Measurements from ENCODE around the gene PAFAH1B1. TPM values are rescaled to one million over a fixed set of nuclear protein-coding genes. Genes with fewer than 3 reads are reported as not detected.
"Not testable (repeated sequence)": the region's sequence is repeated elsewhere in the genome, so short reads cannot be mapped to it uniquely, and the experiment has no call there.

PAFAH1B1 gene
- total RNA-seq, 2 donors from 2014 or later: 168 to 182 TPM

DNA sequence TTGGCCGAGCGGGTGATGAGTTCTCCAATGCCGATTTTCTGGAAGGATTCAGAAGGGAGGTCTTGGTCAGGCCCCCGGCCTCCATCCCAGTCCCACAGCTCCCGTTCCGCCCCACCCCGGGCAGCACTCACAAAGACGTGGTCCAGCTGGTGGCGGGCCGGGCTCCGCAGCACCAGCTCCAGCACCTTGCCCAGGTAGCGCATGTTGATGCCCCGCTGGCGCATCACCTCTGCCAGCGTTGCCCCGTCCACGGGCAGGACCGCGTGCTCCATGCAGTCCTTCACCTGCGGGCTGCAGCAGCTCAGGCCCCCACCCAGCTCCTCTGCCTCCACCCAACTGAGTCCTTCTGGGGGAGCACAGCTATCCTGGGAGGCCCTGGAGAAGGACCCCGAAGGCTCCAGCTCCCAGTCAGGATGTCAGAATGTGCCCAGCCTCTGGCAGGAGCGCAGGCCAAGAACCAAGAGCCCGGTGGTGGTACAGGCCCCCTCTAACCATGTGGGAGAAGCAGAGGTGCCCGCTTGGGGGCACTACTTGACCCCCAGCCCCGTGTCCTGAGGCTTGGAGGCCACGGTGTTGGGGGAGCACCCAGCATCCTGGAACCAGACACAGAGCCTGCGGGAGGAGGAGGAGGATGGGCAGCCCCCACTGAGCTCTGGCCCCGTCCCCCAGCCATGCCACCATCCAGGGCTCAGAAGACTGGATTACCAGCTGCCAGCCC, 101.9 kb downstream of the PAFAH1B1 start:
- Mint-ChIP-seq H3K27ac (no peak overlapping the region), H3K36me3 (ENCODE audit: low read depth) (peaks cover 41% of the 10 kb centered on the region), H3K9me3 (no peaks in the 10 kb centered on the region), H3K4me1 (no peaks in the 10 kb centered on the region), H3K4me3 (no peak overlapping the region), H3K27me3 (no peaks in the 10 kb centered on the region)
- ATAC-seq (replicated peaks): no peak

DNA sequence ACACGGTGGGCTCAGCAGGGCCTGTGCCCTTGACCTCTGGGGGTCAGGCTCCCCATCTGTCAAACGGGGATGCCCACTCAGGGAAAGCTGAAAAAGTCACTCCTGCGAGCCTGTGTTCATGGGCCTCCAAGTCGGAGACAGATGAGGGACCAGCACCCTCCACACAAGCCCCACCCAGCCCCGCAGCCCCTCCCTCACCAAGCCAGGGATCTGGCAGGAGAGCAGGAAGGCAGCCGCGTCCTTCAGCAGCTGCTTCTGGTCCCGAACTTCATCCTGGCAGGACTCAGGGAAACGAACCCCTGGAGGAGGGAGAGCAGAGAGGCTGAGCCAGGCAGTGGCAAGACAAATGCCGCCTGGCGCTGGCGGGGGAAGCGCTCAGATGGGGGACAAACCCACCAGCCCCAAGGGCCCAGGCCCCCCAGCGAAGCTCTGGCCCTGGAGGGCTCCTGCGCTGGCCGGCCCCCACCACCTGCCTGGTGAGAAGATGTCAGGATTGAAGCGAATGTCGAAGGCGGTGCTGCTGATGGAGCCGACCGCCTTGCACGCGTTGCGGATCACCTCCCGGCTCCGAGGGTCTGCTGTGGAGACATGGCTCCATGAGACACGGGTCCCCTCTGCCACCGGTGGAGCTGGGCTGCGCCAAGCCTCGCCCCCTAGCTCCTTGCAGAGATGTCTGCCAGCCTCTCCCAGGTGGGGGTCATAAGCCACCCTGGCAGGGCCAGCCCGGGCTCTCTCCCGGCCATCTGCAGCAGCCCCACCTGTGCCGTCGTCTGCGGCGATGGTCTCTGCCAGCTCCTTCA, 102.7 kb downstream of the PAFAH1B1 start:
- Mint-ChIP-seq H3K27ac (no peak overlapping the region), H3K36me3 (ENCODE audit: low read depth) (peaks cover 49% of the 10 kb centered on the region), H3K4me1 (no peaks in the 10 kb centered on the region), H3K9me3 (no peaks in the 10 kb centered on the region), H3K4me3 (no peak overlapping the region), H3K27me3 (no peaks in the 10 kb centered on the region)
- no peak for ATAC-seq (replicated peaks)

DNA sequence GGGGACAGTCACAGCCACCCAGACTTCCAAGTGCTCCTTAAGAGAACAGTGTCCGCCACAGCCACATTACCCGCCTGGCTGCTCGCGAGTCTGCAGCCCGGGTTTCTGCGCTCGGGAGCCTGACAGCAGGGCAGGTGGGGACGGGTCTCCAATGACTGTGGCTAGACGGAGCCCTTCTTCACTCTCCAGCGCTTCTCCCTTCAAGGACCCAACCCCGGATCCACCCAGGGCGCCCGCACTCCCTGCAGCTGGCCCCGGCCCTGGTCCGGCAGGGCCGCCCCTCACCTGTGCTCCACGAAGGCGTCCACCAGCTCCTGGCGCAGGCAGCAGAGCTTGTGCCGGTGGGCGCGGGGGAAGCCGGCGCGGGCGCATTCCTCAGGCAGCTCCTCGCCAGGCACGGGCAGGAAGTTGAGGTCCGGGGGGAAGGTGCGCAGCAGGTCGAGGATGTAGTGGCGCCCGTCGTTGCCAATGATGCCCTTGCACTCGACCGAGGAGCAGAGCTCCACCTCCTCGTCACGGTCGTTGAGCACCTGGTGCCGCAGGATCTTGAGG, 104.2 kb downstream of the PAFAH1B1 start:
- H3K27me3 Mint-ChIP-seq: no peaks in the 10 kb centered on the region
- H3K9me3 Mint-ChIP-seq: no peaks in the 10 kb centered on the region

DNA sequence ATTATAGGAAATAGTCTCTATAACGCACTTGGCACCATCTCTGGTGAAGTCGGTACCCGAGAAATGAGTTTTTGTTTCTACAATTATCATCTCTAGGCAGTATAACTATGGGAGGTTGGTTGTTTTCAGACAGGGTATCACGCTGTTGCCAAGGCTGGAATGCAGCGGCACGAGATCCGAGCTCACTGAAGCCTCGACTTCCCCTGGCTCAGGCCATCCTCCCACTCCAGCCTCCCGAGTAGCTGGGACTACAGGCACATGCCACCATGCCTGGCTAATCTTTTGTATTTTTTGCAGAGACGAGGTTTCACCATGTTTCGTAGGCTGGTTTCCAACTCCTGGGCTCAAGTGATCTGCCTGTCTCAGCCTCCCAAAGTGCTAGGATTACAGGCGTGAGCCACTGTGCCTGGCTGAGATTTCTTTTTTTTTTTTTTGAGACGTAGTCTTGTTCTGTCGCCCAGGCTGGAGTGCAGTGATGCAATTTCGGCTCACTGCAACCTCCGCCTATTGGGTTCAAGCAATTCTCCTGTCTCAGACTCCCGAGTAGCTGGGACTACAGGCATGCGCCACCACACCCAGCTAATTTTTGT, 105.9 kb downstream of the PAFAH1B1 start:
- not testable (repeated sequence) for ATAC-seq (replicated peaks)

More for the DNA sequence above, 104.2 kb downstream of the PAFAH1B1 start:
- Mint-ChIP-seq H3K4me3 (no peak overlapping the region), H3K36me3 (ENCODE audit: low read depth) (peaks cover 62% of the 10 kb centered on the region), H3K27ac (no peak overlapping the region), H3K4me1 (no peaks in the 10 kb centered on the region)
- no peak for ATAC-seq (replicated peaks)

DNA sequence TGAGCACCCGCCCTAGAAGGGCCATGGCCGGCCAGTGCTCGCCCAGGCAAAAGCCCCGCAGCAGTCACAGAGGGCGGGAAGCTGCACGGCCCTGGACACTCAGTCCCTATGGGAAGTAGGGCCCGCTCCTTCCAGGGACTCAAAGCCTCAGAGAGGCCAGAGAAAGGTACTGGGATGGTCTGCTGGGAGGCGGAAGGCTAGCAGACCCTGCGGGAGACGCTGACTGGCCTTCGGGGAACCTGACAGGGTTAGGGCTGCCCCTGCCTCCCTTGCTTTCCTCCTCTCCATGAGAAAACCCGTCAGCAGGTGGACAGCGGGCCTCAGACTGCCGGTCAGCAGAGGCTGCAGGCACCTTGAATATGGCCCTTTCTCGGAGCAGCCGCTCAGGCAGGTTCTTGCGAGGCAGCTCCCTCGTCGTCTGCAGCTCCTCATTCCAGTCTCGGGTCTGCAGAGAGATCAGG, 106.6 kb downstream of the PAFAH1B1 start:
- H3K36me3 Mint-ChIP-seq (ENCODE audit: low read depth): peaks cover 68% of the 10 kb centered on the region
- no peak overlapping the region for H3K4me3 Mint-ChIP-seq
- H3K4me1 Mint-ChIP-seq: no peaks in the 10 kb centered on the region
- no peaks in the 10 kb centered on the region for H3K9me3 Mint-ChIP-seq
- no peaks in the 10 kb centered on the region for H3K27me3 Mint-ChIP-seq
- H3K27ac Mint-ChIP-seq: no peak overlapping the region
- no peak for ATAC-seq (replicated peaks)

More for the DNA sequence above, 105.9 kb downstream of the PAFAH1B1 start:
- not testable (repeated sequence) for H3K27me3 Mint-ChIP-seq, H3K4me1 Mint-ChIP-seq, H3K4me3 Mint-ChIP-seq, H3K27ac Mint-ChIP-seq, H3K9me3 Mint-ChIP-seq
- H3K36me3 Mint-ChIP-seq (ENCODE audit: low read depth): peaks cover 61% of the 10 kb centered on the region

DNA sequence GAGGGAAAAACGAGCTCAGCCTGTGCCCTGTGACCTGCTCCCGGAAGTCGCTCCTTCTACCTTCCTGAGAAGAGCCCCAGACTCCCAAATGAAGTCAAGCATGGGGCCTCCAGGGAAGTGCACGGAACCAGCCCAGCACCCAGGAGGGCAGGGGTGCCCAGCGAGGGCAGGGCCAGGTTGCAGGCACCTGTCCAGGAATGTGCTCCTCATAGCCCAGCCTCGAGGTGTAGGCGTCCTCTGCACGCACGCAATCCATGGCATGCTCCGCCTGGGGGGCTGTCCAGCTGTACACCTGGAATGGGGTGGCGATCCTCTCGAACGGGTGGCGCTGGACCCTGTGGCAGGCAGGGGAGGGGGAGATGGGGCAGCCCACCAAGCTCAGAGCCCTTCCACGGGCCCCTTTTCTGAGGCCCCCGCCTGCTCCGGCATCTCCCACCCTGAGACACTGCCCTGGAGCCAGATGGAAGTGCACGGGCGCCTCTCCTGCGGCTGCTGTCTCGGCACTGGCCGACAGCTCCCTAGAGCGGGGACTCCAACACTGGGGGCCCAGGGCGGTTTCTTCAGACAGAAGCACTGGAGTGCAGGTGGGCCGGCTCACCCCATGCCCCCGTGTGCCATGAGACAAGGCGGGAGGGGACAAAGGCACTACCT, 107.2 kb downstream of the PAFAH1B1 start:
- H3K4me3 Mint-ChIP-seq: no peak overlapping the region
- peaks cover 74% of the 10 kb centered on the region for H3K36me3 Mint-ChIP-seq (ENCODE audit: low read depth)
- no peaks in the 10 kb centered on the region for H3K9me3 Mint-ChIP-seq
- H3K27me3 Mint-ChIP-seq: no peaks in the 10 kb centered on the region
- no peak for ATAC-seq (replicated peaks)
- no peaks in the 10 kb centered on the region for H3K4me1 Mint-ChIP-seq
- no peak overlapping the region for H3K27ac Mint-ChIP-seq

DNA sequence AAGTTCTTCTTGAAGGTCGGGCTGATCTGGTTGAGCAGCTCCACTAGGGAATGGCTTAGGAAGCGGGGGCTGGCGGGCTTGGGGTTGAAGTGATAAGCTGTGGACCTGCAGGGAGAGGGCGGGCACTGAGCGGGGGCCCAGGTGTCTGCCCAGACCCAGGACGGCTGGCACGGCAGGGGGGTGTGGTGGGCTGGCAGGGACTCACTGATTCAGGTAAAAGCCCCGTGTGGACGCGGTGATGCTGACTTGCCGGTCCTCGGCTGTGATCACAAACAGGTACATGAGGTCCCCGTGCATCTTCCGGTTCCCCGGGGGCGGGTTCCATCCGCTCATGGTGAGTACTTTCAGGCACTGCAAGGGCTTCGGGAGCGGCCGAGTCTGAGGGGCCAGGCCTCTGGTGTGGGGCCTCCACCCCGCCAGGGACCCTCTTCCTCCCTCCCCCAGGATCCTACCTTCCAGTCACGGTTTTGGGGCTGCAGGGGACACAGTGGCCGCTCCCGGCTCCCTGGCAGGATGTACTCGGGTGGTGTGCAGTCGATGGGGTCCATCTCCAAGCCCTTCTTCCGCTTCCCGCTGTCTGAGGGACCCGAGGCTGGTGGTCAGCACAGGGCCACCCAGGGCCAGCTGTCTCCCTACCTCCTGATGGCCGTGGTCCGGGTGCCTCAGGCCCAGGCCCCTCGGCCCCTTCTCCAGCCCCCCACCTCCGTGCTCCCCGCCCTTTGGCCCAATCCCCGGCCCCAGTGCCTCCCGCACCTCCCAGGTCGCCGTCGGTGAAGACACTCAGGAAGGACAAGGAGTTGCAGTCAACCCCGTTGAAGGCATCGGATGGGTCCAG, 107.9 kb downstream of the PAFAH1B1 start:
- Mint-ChIP-seq H3K4me3 (no peak overlapping the region), H3K27ac (no peak overlapping the region), H3K27me3 (no peaks in the 10 kb centered on the region), H3K9me3 (no peaks in the 10 kb centered on the region), H3K36me3 (ENCODE audit: low read depth) (peaks cover 75% of the 10 kb centered on the region), H3K4me1 (no peaks in the 10 kb centered on the region)
- no peak for ATAC-seq (replicated peaks)

DNA sequence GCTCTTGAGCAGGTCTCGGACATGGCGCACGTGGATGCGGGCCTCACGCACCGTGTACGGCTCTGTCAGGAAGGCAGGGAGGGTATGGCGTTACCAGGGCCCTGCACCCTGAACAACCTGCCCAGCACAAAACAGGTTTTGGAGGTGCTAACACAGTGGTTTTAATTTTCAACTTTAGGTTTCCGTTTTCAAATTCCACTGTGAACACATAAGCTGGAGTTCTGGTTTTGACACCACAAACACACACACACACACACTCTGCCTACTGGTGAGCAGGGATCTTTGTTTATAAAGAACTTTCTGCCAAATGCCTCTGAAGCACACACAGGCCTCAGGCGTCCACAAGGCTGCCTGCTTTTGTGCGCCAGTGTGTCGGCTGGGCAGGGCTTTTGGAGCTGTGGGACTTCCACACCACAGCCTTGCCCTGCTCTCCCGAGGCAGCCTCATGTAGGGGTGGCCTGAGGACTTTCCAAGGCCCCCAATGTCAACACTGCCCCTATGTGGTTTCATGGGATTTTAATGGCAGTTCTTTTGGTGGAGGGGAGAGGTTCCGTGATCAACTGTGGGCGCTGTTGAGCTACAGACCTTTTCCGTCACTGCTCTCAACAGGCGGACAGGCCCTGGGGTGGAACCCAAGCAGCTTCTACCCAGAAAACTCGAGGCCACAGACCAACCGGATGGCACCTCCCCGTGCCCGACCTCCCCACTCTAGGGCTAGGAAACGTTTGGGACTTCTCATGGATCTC, 108.7 kb downstream of the PAFAH1B1 start:
- Mint-ChIP-seq H3K9me3 (no peaks in the 10 kb centered on the region), H3K4me1 (no peaks in the 10 kb centered on the region), H3K36me3 (ENCODE audit: low read depth) (peaks cover 69% of the 10 kb centered on the region), H3K27ac (no peak overlapping the region), H3K27me3 (no peaks in the 10 kb centered on the region), H3K4me3 (no peak overlapping the region)
- no peak for ATAC-seq (replicated peaks)

DNA sequence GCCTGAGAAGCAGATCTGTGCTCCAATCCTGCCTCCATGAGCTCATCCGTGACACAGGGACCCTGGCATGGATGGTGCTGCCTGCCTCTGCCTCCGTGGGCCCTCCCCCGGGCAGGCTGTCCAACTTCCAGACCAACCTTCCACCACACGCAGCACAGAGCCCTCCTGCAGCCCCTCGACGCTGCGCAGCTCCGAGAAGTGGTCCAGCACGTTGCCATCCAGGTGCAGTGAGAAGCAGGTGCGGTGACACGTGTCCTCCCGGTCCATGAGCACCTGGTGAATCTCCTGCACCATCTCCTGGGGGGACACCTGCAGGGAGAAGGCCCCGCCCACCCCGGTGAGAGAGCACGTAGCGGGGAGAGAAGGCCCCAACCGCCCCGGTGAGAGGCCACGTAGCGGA, 109.7 kb downstream of the PAFAH1B1 start:
- no peak overlapping the region for H3K27ac Mint-ChIP-seq
- no peaks in the 10 kb centered on the region for H3K27me3 Mint-ChIP-seq
- H3K36me3 Mint-ChIP-seq (ENCODE audit: low read depth): peaks cover 64% of the 10 kb centered on the region

DNA sequence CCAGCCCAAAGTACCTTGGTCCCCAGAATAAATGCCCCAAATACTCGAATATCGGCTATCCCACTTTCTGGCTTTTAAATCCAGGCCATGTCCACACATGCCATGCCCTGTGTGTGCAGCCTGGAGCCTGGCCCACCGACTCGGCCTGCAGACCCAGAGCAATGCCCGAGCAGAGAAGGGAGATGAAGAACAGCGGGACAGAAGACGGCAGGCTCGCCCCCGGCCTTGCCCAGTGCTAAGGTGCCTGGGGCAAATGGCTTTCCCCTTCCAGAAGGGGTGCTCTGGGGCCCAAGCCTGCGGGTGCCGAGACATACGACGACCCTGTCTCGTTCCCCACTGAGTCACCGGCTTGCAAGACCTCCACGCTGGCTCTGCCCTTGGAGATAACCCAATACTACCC, 110.2 kb downstream of the PAFAH1B1 start:
- Mint-ChIP-seq H3K4me1 (peaks cover 3% of the 10 kb centered on the region), H3K4me3 (no peak overlapping the region), H3K36me3 (ENCODE audit: low read depth) (peaks cover 64% of the 10 kb centered on the region), H3K27me3 (no peaks in the 10 kb centered on the region), H3K27ac (no peak overlapping the region), H3K9me3 (no peaks in the 10 kb centered on the region)
- no peak for ATAC-seq (replicated peaks)

More for the DNA sequence above, 109.7 kb downstream of the PAFAH1B1 start:
- Mint-ChIP-seq H3K9me3 (no peaks in the 10 kb centered on the region), H3K4me3 (no peak overlapping the region), H3K4me1 (peaks cover under 1% of the 10 kb centered on the region)
- ATAC-seq (replicated peaks): no peak

DNA sequence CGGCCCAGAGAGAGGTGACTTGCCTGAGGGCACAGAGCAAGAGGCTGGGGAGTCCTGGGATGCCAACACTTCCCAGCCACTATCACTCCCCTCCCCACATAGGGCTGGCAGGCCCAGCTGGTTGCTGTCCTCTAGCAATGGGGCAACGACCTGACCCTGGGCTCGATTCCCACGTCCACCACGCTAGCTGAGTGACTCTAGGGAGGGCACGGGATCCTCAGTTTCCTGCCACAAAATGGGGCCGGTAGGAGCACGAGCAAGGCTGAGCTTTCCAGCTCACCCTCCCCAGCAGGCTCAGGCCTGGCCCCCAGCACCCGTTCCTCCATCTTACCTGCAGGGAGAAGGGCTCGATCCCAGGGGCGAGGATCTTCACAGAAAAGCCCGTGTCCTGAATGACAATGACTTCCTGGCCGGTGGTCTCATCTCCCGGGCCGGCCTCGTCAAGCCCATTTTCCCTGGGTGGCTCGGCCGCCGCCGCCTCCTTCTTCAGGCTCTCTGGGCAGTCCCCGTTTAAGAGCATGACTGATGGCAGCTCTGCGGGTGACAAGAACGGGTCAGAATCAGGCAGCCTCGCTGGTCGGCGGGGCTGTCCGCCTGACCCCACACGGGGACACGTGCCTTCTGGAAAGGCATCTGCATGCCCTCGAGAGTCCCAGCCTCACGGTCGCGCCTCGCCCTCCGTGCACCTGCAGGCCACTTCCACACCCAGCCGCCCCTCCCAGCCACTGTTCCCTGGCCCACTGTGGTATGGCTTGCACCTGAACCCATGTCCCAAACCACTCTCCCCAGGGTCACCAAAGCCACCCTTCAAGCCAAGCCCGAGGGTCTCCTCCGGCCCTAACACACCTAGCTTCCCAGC, 110.8 kb downstream of the PAFAH1B1 start:
- peak overlapping the region; percentile 49 for H3K27ac Mint-ChIP-seq
- no peak for ATAC-seq (replicated peaks)
- H3K4me1 Mint-ChIP-seq: peaks cover 3% of the 10 kb centered on the region
- peaks cover 60% of the 10 kb centered on the region for H3K36me3 Mint-ChIP-seq (ENCODE audit: low read depth)
- H3K4me3 Mint-ChIP-seq: no peak overlapping the region
- no peaks in the 10 kb centered on the region for H3K27me3 Mint-ChIP-seq
- no peaks in the 10 kb centered on the region for H3K9me3 Mint-ChIP-seq

DNA sequence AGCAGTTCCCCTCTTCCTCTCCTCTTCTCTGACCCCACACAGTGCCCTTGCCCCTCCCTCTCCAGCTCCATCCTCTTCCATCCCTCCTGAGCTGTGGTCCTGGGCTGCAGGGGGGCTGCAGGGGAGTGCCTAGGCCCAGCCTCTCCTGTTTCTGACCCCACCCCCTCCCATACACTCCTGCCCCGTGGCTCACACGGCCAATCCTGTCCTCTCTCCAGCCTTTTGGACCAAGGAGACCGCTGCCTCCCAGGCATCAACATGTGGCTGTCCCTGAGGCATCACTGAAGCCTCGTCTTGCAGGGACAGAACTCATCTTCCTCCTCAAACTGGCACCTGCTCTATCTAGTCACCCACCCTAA, 111.4 kb downstream of the PAFAH1B1 start:
- ATAC-seq (replicated peaks): no peak
- Mint-ChIP-seq H3K4me1 (peaks cover 8% of the 10 kb centered on the region), H3K27ac (peak overlapping the region; percentile 49), H3K27me3 (no peaks in the 10 kb centered on the region), H3K9me3 (no peaks in the 10 kb centered on the region), H3K4me3 (no peak overlapping the region), H3K36me3 (ENCODE audit: low read depth) (peaks cover 54% of the 10 kb centered on the region)
